Measurements from ENCODE around the gene EIF1AD.

Gene EIF1AD

DNA sequence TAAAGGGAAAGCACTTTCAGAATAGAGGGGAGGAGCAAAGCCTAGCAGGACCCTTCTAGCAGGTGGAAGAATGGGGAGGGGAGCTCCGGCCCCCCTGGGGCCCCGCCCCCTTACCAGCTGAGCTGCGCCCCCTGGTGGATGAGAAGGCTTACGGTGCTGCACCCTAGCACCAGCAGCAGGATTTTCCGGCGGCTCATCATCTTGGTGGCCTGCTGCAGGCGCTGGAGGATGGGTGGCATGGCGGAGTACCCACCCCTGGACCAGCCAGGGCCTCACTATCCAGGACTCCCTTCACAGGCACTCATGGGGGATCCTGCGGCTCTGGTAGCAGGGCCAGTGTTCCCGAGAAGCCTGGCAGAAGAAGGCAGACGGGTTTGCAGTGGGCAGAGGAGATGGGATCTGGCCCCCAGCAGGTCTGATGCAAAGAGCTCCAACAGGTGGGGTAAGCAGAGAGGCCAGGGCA is 43.3 kb upstream of the EIF1AD start:
- H3K27me3 ChIP-seq (replicated peaks; ENCODE audit: insufficient read depth, low read length), result no peaks in the 10 kb centered on the region
- H3K9me3 ChIP-seq (replicated peaks; ENCODE audit: insufficient read depth, low read length), result no peaks in the 10 kb centered on the region
- peak overlapping the region; percentile 88 for H2AFZ ChIP-seq (ENCODE audit: low read length)
- no peak overlapping the region for H3K9ac ChIP-seq (ENCODE audit: low read length)
- peaks cover 15% of the 10 kb centered on the region for H3K4me1 ChIP-seq (ENCODE audit: low read length)
- peaks cover 10% of the 10 kb centered on the region for H3F3A ChIP-seq (ENCODE audit: insufficient read depth, low read length)
- peak overlapping the region; percentile 24; the same call in 1 of the 2 replicates for H3K4me3 ChIP-seq (ENCODE audit: low read length)
- no peak for TF ChIP-seq EZH2 (optimal IDR thresholded peaks at IDR 0.05; ENCODE audit: low read depth, low read length)
- TF ChIP-seq, protein P1, sequence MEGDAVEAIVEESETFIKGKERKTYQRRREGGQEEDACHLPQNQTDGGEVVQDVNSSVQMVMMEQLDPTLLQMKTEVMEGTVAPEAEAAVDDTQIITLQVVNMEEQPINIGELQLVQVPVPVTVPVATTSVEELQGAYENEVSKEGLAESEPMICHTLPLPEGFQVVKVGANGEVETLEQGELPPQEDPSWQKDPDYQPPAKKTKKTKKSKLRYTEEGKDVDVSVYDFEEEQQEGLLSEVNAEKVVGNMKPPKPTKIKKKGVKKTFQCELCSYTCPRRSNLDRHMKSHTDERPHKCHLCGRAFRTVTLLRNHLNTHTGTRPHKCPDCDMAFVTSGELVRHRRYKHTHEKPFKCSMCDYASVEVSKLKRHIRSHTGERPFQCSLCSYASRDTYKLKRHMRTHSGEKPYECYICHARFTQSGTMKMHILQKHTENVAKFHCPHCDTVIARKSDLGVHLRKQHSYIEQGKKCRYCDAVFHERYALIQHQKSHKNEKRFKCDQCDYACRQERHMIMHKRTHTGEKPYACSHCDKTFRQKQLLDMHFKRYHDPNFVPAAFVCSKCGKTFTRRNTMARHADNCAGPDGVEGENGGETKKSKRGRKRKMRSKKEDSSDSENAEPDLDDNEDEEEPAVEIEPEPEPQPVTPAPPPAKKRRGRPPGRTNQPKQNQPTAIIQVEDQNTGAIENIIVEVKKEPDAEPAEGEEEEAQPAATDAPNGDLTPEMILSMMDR (IDR thresholded peaks at IDR 0.05; ENCODE audit: low read length), result peak; percentile 95
- no peak overlapping the region for H3K27ac ChIP-seq (ENCODE audit: low read length)
- H3K79me2 ChIP-seq (ENCODE audit: low read length), result no peaks in the 10 kb centered on the region
- peak; percentile 86 for DNase-seq
- H3K36me3 ChIP-seq (replicated peaks; ENCODE audit: insufficient read depth, low read length), result no peaks in the 10 kb centered on the region
- H3K9me2 ChIP-seq (replicated peaks; ENCODE audit: insufficient read depth, low read length), result no peaks in the 10 kb centered on the region
- no peaks in the 10 kb centered on the region for H4K20me1 ChIP-seq (ENCODE audit: insufficient read depth, low read length)
- peak overlapping the region; percentile 98 for H3K4me2 ChIP-seq (ENCODE audit: low read depth, low read length)

DNA sequence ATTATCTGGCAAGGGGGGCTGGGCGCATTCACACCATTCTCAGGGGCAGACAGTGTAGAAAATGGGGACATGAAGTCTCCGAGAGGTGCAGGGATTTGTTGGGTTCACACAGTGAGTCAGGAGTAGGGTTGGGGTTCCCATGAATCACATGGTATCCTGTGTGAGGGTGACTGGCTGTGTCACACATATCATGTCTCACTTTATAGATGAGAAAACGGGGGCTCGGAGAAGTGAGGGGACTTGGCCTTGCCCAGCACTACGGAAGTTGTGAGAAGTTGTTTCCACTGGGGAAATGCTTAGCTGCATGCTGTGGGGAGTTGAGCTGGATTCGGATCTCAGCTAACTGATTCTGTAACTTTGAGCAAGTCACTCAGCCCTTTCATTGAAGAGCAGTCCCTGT is 42.8 kb upstream of the EIF1AD start:
- H3F3A ChIP-seq (ENCODE audit: insufficient read depth, low read length), result peaks cover 10% of the 10 kb centered on the region
- no peak overlapping the region for H3K27ac ChIP-seq (ENCODE audit: low read length)
- TF ChIP-seq EZH2phosphoT487 (IDR thresholded peaks at IDR 0.05; ENCODE audit: low read length) (no peak), EZH2 (optimal IDR thresholded peaks at IDR 0.05; ENCODE audit: low read depth, low read length) (no peak)
- TF ChIP-seq, protein P1 (IDR thresholded peaks at IDR 0.05; ENCODE audit: low read length), result no peak
- H3K27me3 ChIP-seq (replicated peaks; ENCODE audit: insufficient read depth, low read length), result no peaks in the 10 kb centered on the region
- no peaks in the 10 kb centered on the region for H3K9me2 ChIP-seq (replicated peaks; ENCODE audit: insufficient read depth, low read length)
- no peak for DNase-seq
- H3K9ac ChIP-seq (ENCODE audit: low read length), result no peak overlapping the region
- peak overlapping the region; percentile 88 for H2AFZ ChIP-seq (ENCODE audit: low read length)
- no peaks in the 10 kb centered on the region for H4K20me1 ChIP-seq (ENCODE audit: insufficient read depth, low read length)
- H3K9me3 ChIP-seq (replicated peaks; ENCODE audit: insufficient read depth, low read length), result no peaks in the 10 kb centered on the region
- H3K36me3 ChIP-seq (replicated peaks; ENCODE audit: insufficient read depth, low read length), result no peaks in the 10 kb centered on the region
- peak overlapping the region; percentile 98 for H3K4me2 ChIP-seq (ENCODE audit: low read depth, low read length)
- H3K79me2 ChIP-seq (ENCODE audit: low read length), result no peaks in the 10 kb centered on the region
- peak overlapping the region; percentile 24; the same call in 1 of the 2 replicates for H3K4me3 ChIP-seq (ENCODE audit: low read length)
- H3K4me1 ChIP-seq (ENCODE audit: low read length), result peaks cover 15% of the 10 kb centered on the region

DNA sequence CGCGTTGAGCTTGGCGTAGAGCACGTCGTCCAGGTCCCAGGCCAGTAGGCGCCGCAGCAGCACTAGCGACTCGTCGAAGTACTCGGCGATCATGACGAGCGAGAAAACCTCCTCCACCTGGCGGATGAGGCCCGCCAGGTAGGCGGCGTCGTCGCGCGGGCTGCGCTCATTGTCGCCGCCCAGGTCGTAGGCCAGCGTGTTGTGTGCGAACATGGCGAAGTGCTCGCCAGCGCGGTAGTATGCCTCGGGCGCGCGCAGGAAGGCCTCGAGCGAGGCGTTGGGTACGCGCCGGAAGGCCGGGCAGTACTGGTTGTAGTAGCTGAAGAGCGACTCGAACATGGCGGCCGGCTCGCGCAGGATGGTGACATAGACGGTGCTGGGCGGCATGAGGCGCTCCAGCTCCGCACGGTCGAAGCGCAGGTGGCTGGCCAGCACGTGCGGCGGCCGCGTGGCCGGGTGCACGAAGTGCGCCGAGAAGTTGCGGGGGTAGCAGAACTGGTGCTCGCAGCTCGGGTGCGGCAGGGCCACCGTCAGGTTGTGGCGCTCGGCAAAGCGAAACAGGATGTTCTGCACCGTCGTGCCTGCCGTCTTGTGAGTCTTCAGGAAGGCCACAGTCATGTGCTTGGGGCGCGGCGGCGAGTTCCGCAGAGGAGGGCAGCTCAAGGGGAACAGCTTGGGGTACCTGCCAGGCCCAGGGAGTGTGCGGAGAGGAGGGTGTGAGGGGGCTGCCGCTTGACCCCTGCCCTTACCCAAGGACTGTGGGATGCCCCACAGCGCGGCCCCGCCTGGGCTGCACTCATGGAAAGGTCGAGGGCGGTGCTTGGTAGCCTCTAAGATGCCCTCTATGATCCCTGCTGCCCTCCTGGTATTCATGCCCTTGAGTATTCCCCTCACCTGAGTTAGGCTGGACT is 41.3 kb upstream of the EIF1AD start:
- H3K79me2 ChIP-seq (ENCODE audit: low read length), result no peaks in the 10 kb centered on the region
- no peaks in the 10 kb centered on the region for H4K20me1 ChIP-seq (ENCODE audit: insufficient read depth, low read length)
- H3K4me3 ChIP-seq (ENCODE audit: low read length), result no peak overlapping the region
- no peak overlapping the region for H3K9ac ChIP-seq (ENCODE audit: low read length)
- H3K4me1 ChIP-seq (ENCODE audit: low read length), result peaks cover 15% of the 10 kb centered on the region
- TF ChIP-seq EZH2phosphoT487 (IDR thresholded peaks at IDR 0.05; ENCODE audit: low read length) (no peak), EZH2 (optimal IDR thresholded peaks at IDR 0.05; ENCODE audit: low read depth, low read length) (no peak)
- TF ChIP-seq, protein P1 (IDR thresholded peaks at IDR 0.05; ENCODE audit: low read length), result no peak
- H3K9me3 ChIP-seq (replicated peaks; ENCODE audit: insufficient read depth, low read length), result no peaks in the 10 kb centered on the region
- no peak for DNase-seq
- H3K4me2 ChIP-seq (ENCODE audit: low read depth, low read length), result no peak overlapping the region
- no peak overlapping the region for H3K27ac ChIP-seq (ENCODE audit: low read length)
- no peaks in the 10 kb centered on the region for H3K36me3 ChIP-seq (replicated peaks; ENCODE audit: insufficient read depth, low read length)
- H3K27me3 ChIP-seq (replicated peaks; ENCODE audit: insufficient read depth, low read length), result no peaks in the 10 kb centered on the region
- H3F3A ChIP-seq (ENCODE audit: insufficient read depth, low read length), result peaks cover 10% of the 10 kb centered on the region
- no peaks in the 10 kb centered on the region for H3K9me2 ChIP-seq (replicated peaks; ENCODE audit: insufficient read depth, low read length)
- H2AFZ ChIP-seq (ENCODE audit: low read length), result no peak overlapping the region
